Kidney epithelial cell (primary cell): ENCODE data around the gene LARGE1. TPM values are rescaled to one million over a fixed set of nuclear protein-coding genes. Genes with fewer than 3 reads are reported as not detected.

Experiments
- DNase-seq: peaks from one replicate; pipeline ENCODE4 v3.0.0-alpha.2; 2010; ENCODE audit warnings: low read depth
- H3K27me3 ChIP-seq: 2 replicates; pipeline ENCODE4 v1.6.0; 2011; ENCODE audit warnings: low read length; ENCODE audit not compliant: control insufficient read depth, insufficient read depth
- H3K36me3 ChIP-seq: 2 replicates; pipeline ENCODE4 v1.5.1; 2011; ENCODE audit warnings: low read length; ENCODE audit not compliant: control insufficient read depth, insufficient read depth
- H3K4me3 ChIP-seq: 2 replicates; pipeline ENCODE4 v1.5.1; 2011; ENCODE audit warnings: low read depth, mild to moderate bottlenecking, control low read depth, low read length
- CTCF ChIP-seq: IDR thresholded peaks from 2 replicates; pipeline ENCODE4 v1.5.1; 2011; ENCODE audit warnings: mild to moderate bottlenecking, moderate library complexity, low read length, control low read depth, inconsistent platforms; ENCODE audit not compliant: insufficient read depth, poor library complexity, severe bottlenecking
- total RNA-seq: library from RNA; depleted of rRNA; stranded (reverse); fragments of >200 nt; gene quantifications from 2 replicates; pipeline ENCODE4 v1.2.3, GENCODE V29; 2015

The LARGE1 gene
- total RNA-seq, 1 donor from 2014 or later: 17.8 TPM

DNA sequence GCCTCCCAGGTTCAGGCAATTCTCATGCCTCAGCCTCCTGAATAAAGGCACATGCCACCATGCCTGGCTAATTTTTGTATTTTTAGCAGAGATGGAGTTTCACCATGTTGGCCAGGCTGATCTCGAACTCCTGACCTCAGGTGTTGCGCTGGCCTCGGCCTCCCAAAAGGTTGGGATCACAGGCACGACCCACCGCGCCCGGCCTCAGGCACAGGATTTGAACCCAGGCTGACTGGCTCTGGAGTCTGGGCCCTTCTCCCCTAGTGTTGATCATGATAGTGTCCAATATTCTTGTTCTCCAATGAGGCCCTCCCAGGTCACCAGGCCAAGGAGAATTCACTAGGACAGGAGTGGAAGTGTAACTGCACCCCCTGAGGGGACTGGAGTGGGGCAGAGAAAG lies 401.9 kb downstream of the LARGE1 start:
- Histone ChIP-seq H3K4me3 (no peak overlapping the region), H3K36me3 (no peaks in the 10 kb centered on the region), H3K27me3 (no peaks in the 10 kb centered on the region)
- DNase-seq: no peak
- TF ChIP-seq CTCF: no peak

DNA sequence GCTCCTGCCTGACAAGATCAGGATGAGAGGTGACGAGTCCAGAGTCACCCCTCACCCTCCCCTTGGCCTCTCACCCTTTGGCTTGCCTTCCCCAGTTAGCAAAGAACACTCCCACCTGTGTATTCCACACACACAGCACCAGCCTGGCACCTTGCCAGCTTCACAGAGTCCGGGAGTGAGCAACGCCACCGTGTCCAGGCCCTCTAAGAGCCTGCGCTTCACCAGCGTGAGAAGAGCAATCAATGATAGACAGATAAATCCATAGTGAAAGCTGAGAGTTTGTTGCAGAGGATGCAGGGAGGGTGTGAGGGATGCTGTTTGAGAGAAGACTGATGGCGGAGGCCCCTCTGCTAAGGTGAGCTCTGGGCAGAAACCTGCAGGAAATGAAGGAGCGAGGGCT lies 404.5 kb downstream of the LARGE1 start:
- no peak overlapping the region for H3K4me3 ChIP-seq
- TF ChIP-seq CTCF: no peak
- H3K36me3 ChIP-seq: no peaks in the 10 kb centered on the region
- H3K27me3 ChIP-seq: no peaks in the 10 kb centered on the region
- no peak for DNase-seq

DNA sequence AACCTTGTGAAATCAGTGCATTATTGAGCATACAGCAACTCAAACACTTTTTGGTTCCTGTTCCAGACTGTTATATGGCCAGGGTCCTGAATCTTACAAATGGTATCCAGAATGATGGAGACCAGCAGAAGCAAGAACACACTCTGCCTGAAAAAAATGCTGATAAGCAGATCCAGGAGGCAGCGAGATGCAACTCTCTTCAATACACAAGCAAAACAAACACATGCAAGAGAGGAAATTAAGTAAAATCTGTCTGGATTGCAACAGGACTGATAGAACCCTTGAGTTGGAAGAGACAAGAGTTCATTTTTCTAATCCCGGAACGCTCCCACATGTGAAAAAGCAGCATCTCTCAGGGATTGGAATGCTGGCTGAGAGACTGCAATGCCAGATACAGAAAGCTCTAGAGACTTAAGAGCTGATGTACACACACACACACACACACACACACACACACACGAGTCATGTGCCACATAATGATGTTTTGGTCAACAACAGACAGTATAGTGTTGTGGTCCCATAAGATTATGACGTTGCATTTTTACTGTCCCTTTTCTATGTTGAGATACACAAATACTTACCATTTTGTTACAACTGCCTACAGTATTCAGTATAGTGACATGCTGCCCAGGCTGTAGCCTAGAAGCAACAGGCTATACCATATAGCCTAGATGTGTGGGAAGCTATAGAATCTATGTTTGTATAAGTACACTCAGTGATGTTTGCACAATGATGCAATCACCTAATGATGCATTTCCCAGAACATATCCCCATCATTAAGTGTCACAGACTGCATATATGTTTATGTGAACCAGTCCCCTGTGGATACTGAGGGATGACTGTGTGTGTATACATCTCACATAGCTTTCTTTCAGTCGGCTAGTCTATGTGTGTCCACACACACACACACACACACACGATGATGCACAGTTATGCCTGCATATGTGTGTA lies 406.6 kb downstream of the LARGE1 start:
- H3K36me3 ChIP-seq: no peaks in the 10 kb centered on the region
- no peaks in the 10 kb centered on the region for H3K27me3 ChIP-seq
- DNase-seq: no peak
- no peak overlapping the region for H3K4me3 ChIP-seq
- TF ChIP-seq CTCF: no peak

GRCh38 chr22:33512908-33513307 lies 407.4 kb downstream of the LARGE1 start:
- no peaks in the 10 kb centered on the region for H3K27me3 ChIP-seq
- no peak overlapping the region for H3K4me3 ChIP-seq
- no peak for TF ChIP-seq CTCF
- no peaks in the 10 kb centered on the region for H3K36me3 ChIP-seq
- no peak for DNase-seq

GRCh38 chr22:33510429-33510904 lies 409.8 kb downstream of the LARGE1 start:
- no peak for DNase-seq
- H3K4me3 ChIP-seq: no peak overlapping the region
- no peak for TF ChIP-seq CTCF
- H3K36me3 ChIP-seq: no peaks in the 10 kb centered on the region
- H3K27me3 ChIP-seq: no peaks in the 10 kb centered on the region
